ENCODE results near the gene PLXNA2. TPM values are rescaled to one million over a fixed set of nuclear protein-coding genes. Genes with fewer than 3 reads are reported as not detected.

Gene PLXNA2
- total and polyA plus RNA-seq, 2 of the 8 experiments (the other 6 are each of a cell fraction or from before 2014, with no cell fraction given), result 0.33 to 1.5 TPM

GRCh38 chr1:208171616-208172422, 72.4 kb downstream of the PLXNA2 start:
- no peaks in the 10 kb centered on the region for H3K36me3 ChIP-seq (ENCODE audit: control insufficient read depth in 2 of 4, insufficient read depth in 4 of 4, low read length in 3 of 4)
- TF ChIP-seq CHD1 (IDR thresholded peaks at IDR 0.05; ENCODE audit: low read depth, low read length), result no peak
- TF ChIP-seq SIRT6 (IDR thresholded peaks at IDR 0.05; ENCODE audit: low read length), result no peak
- no peak for TF ChIP-seq RNF2 (IDR thresholded peaks at IDR 0.05; ENCODE audit: borderline replicate concordance, low read depth, low read length, missing control alignments, poor library complexity, severe bottlenecking)
- TF ChIP-seq SP2 (IDR thresholded peaks at IDR 0.05; ENCODE audit: low read length), result no peak
- TF ChIP-seq EGR1 (IDR thresholded peaks at IDR 0.05; ENCODE audit: borderline replicate concordance, low read depth, low read length), result no peak
- no peak for TF ChIP-seq ATF3 (IDR thresholded peaks at IDR 0.05; ENCODE audit: insufficient read depth, low read depth, low read length)
- no peak for TF ChIP-seq CTBP2 (IDR thresholded peaks at IDR 0.05; ENCODE audit: borderline replicate concordance, insufficient read depth, insufficient read length, low read length)
- TF ChIP-seq POU5F1 (IDR thresholded peaks at IDR 0.05; ENCODE audit: low read depth, low read length), result no peak
- H3K14ac ChIP-seq (ENCODE audit: insufficient read length), result no peak overlapping the region
- H3K23ac ChIP-seq (ENCODE audit: insufficient read length), result no peak overlapping the region
- no peaks in the 10 kb centered on the region for H3K79me2 ChIP-seq (ENCODE audit: control insufficient read depth in 1 of 2, insufficient read depth in 2 of 2, low read length in 2 of 2)
- 89% methylated on average over 7 of the region's 7 CpGs; no CpG with 5 or more reads in 1 of the 2 experiments for WGBS, 2 experiments (ENCODE audit: extremely low coverage in 1 of 2, insufficient coverage in 1 of 2, insufficient read length in 1 of 2, insufficient replicate concordance in 2 of 2, low coverage in 1 of 2, low lambda C conversion rate in 2 of 2, missing lambda C conversion rate in 1 of 2)
- H3K9ac ChIP-seq (replicated peaks in 1 of 4; ENCODE audit: extremely low read depth in 1 of 4, low read depth in 3 of 4, low read length in 3 of 4), result no peak overlapping the region
- FAIRE-seq (no peak), DNase-seq (ENCODE audit: low read depth in 1 of 2, low spot score in 2 of 2) (no peak)
- no peak overlapping the region for H4K8ac ChIP-seq (ENCODE audit: extremely low read depth, insufficient read depth, low read length)
- H2BK120ac ChIP-seq (replicated peaks; ENCODE audit: low read depth, low read length), result no peak overlapping the region
- H3K27me3 ChIP-seq (replicated peaks in 1 of 4; ENCODE audit: control insufficient read depth in 3 of 4, extremely low read depth in 1 of 4, insufficient read depth in 3 of 4, low read length in 3 of 4), result no peaks in the 10 kb centered on the region
- no peaks in the 10 kb centered on the region for H3K23me2 ChIP-seq (ENCODE audit: low read depth, low read length)
- peaks cover 5 to 12% (median 5%) of the 10 kb centered on the region in 4 experiments for H3K4me1 ChIP-seq (replicated peaks in 1 of 4; ENCODE audit: control insufficient read depth in 3 of 4, insufficient read depth in 4 of 4, low read length in 3 of 4)
- H3K4me2 ChIP-seq (ENCODE audit: insufficient read depth in 1 of 2, low read depth in 2 of 2, low read length in 2 of 2), result no peak overlapping the region
- H3K18ac ChIP-seq (ENCODE audit: extremely low read depth, low read length), result no peak overlapping the region
- no peak overlapping the region for H2AFZ ChIP-seq (ENCODE audit: low read length)
- no peak overlapping the region for H4K5ac ChIP-seq (ENCODE audit: insufficient read length, low read depth, low read length)
- no peak overlapping the region for H3K4ac ChIP-seq (replicated peaks; ENCODE audit: insufficient read length, low read depth, low read length)
- no peaks in the 10 kb centered on the region for H3K9me3 ChIP-seq (ENCODE audit: insufficient read depth in 2 of 2, low read depth in 1 of 2, low read length in 1 of 2)
- H3K79me1 ChIP-seq (ENCODE audit: low read depth, low read length), result no peaks in the 10 kb centered on the region
- POLR2A ChIA-PET (ENCODE audit: partially characterized antibody), result no interaction called here
- no peak overlapping the region for H3K56ac ChIP-seq (replicated peaks; ENCODE audit: insufficient read length, low read depth, low read length)
- no peak overlapping the region for H2BK20ac ChIP-seq (ENCODE audit: low read length)
- no peak overlapping the region for H2BK5ac ChIP-seq (ENCODE audit: low read depth, low read length)
- H3K4me3 ChIP-seq (ENCODE audit: extremely low read depth in 1 of 4, insufficient read depth in 2 of 4, low read depth in 3 of 4, low read length in 4 of 4), result no peak overlapping the region
- no peak overlapping the region for H2AK5ac ChIP-seq (ENCODE audit: low read depth, low read length)
- no peak overlapping the region for H2BK12ac ChIP-seq (ENCODE audit: low read depth, low read length)
- H3K27ac ChIP-seq (ENCODE audit: low read depth, low read length), result no peak overlapping the region
- no peak overlapping the region for H4K91ac ChIP-seq (replicated peaks; ENCODE audit: insufficient read length, low read length)
- H4K20me1 ChIP-seq (replicated peaks in 1 of 2; ENCODE audit: control insufficient read depth in 1 of 2, insufficient read depth in 2 of 2, low read length in 2 of 2), result no peaks in the 10 kb centered on the region
- no peak overlapping the region for H2BK15ac ChIP-seq (ENCODE audit: low read length)
- CTCF ChIA-PET (ENCODE audit: partially characterized antibody), result interaction anchor here (0.7 to 1.8 kb wide), 10 partner anchors 8 to 174 kb away, joined by 3 to 6 read pairs (median 3); no protein-coding TSS in a partner anchor
